HG03060 (cell line): ENCODE results near the gene BAX.

ENCODE experiments used
- ATAC-seq: cut with Tn5 transposase; IDR thresholded peaks from one replicate; pipeline ENCODE4 v1.9.1; 2021; ENCODE audit warnings: low read depth, moderate number of reproducible peaks; ENCODE audit not compliant: unreplicated experiment

BAX gene

GRCh38 chr19:49009828-49010227, 55.2 kb downstream of the BAX start:
- no peak for ATAC-seq

- no peak for ATAC-seq
Measured at GRCh38 chr19:49010453-49010852, 55.8 kb downstream of the BAX start.

- no peak for ATAC-seq
Measured at GRCh38 chr19:49011194-49011593, 56.5 kb downstream of the BAX start.
